Measurements from ENCODE around the gene BEND6. TPM values are rescaled to one million over a fixed set of nuclear protein-coding genes. Genes with fewer than 3 reads are reported as not detected.

Gene BEND6
- 7.9 and 8.3 TPM in 2 replicates for total RNA-seq (2012; rRNA removed)

- H3K36me3 ChIP-seq (ENCODE audit: insufficient read depth, low read length) = peaks cover 9% of the 10 kb centered on the region
- H3K4me1 ChIP-seq (ENCODE audit: control insufficient read depth, insufficient read depth, low read length) = peaks cover 44% of the 10 kb centered on the region
- no peaks in the 10 kb centered on the region for H3K9me3 ChIP-seq (replicated peaks; ENCODE audit: low read length)
- no peaks in the 10 kb centered on the region for H3K27me3 ChIP-seq (ENCODE audit: control insufficient read depth, insufficient read depth, low read length)
- peak within 1 kb of the TSS; percentile 93 for H3K4me2 ChIP-seq (ENCODE audit: low read length)
- H3K9ac ChIP-seq (ENCODE audit: low read depth, low read length) = peak within 1 kb of the TSS; percentile 84
- H3K4me3 ChIP-seq (ENCODE audit: low read length) = peak within 1 kb of the TSS; percentile 86
These were observed at the start of gene BEND6 for GRCh38 chr6:56954403-56955170. Gene BEND6 (plus strand): TSS chr6:56955107. CDS start chr6:56981811, 26,704 bp downstream.

- Histone ChIP-seq H3K4me1 (ENCODE audit: control insufficient read depth, insufficient read depth, low read length) (peaks cover 24% of the 10 kb centered on the region), H3K27me3 (ENCODE audit: control insufficient read depth, insufficient read depth, low read length) (no peaks in the 10 kb centered on the region), H3K4me3 (ENCODE audit: low read length) (no peak overlapping the region), H3K4me2 (ENCODE audit: low read length) (no peak overlapping the region), H3K9me3 (replicated peaks; ENCODE audit: low read length) (no peaks in the 10 kb centered on the region), H3K9ac (ENCODE audit: low read depth, low read length) (no peak overlapping the region), H3K36me3 (ENCODE audit: insufficient read depth, low read length) (no peaks in the 10 kb centered on the region)
These were observed 49.5 kb upstream of the BEND6 start for GRCh38 chr6:56905378-56905777.

- Histone ChIP-seq H3K4me1 (ENCODE audit: control insufficient read depth, insufficient read depth, low read length) (peaks cover 31% of the 10 kb centered on the region), H3K4me3 (ENCODE audit: low read length) (no peak overlapping the region), H3K36me3 (ENCODE audit: insufficient read depth, low read length) (no peaks in the 10 kb centered on the region), H3K9ac (ENCODE audit: low read depth, low read length) (no peak overlapping the region), H3K9me3 (replicated peaks; ENCODE audit: low read length) (no peaks in the 10 kb centered on the region), H3K27me3 (ENCODE audit: control insufficient read depth, insufficient read depth, low read length) (no peaks in the 10 kb centered on the region), H3K4me2 (ENCODE audit: low read length) (no peak overlapping the region)
These were observed 48.2 kb upstream of the BEND6 start for GRCh38 chr6:56906752-56907151.

GRCh38 chr6:56909115-56909907 is 45.6 kb upstream of the BEND6 start:
- Histone ChIP-seq H3K4me1 (ENCODE audit: control insufficient read depth, insufficient read depth, low read length) (peaks cover 32% of the 10 kb centered on the region), H3K9me3 (replicated peaks; ENCODE audit: low read length) (no peaks in the 10 kb centered on the region), H3K4me2 (ENCODE audit: low read length) (no peak overlapping the region), H3K36me3 (ENCODE audit: insufficient read depth, low read length) (no peaks in the 10 kb centered on the region), H3K4me3 (ENCODE audit: low read length) (no peak overlapping the region), H3K27me3 (ENCODE audit: control insufficient read depth, insufficient read depth, low read length) (no peaks in the 10 kb centered on the region), H3K9ac (ENCODE audit: low read depth, low read length) (no peak overlapping the region)

- Histone ChIP-seq H3K4me1 (ENCODE audit: control insufficient read depth, insufficient read depth, low read length) (peaks cover 28% of the 10 kb centered on the region), H3K9me3 (replicated peaks; ENCODE audit: low read length) (no peaks in the 10 kb centered on the region), H3K4me2 (ENCODE audit: low read length) (peak overlapping the region; percentile 7), H3K4me3 (ENCODE audit: low read length) (no peak overlapping the region), H3K36me3 (ENCODE audit: insufficient read depth, low read length) (no peaks in the 10 kb centered on the region), H3K27me3 (ENCODE audit: control insufficient read depth, insufficient read depth, low read length) (no peaks in the 10 kb centered on the region), H3K9ac (ENCODE audit: low read depth, low read length) (peak overlapping the region; percentile 20)
These were observed 43.1 kb upstream of the BEND6 start for GRCh38 chr6:56911847-56912246.

GRCh38 chr6:56913285-56914074 is 41.4 kb upstream of the BEND6 start:
- Histone ChIP-seq H3K4me1 (ENCODE audit: control insufficient read depth, insufficient read depth, low read length) (peaks cover 25% of the 10 kb centered on the region), H3K4me2 (ENCODE audit: low read length) (no peak overlapping the region), H3K9me3 (replicated peaks; ENCODE audit: low read length) (no peaks in the 10 kb centered on the region), H3K9ac (ENCODE audit: low read depth, low read length) (no peak overlapping the region), H3K36me3 (ENCODE audit: insufficient read depth, low read length) (no peaks in the 10 kb centered on the region), H3K4me3 (ENCODE audit: low read length) (no peak overlapping the region), H3K27me3 (ENCODE audit: control insufficient read depth, insufficient read depth, low read length) (no peaks in the 10 kb centered on the region)

- H3K4me3 ChIP-seq (ENCODE audit: low read length) = no peak overlapping the region
- no peaks in the 10 kb centered on the region for H3K9me3 ChIP-seq (replicated peaks; ENCODE audit: low read length)
- H3K9ac ChIP-seq (ENCODE audit: low read depth, low read length) = no peak overlapping the region
- H3K27me3 ChIP-seq (ENCODE audit: control insufficient read depth, insufficient read depth, low read length) = no peaks in the 10 kb centered on the region
- H3K36me3 ChIP-seq (ENCODE audit: insufficient read depth, low read length) = no peaks in the 10 kb centered on the region
- no peak overlapping the region for H3K4me2 ChIP-seq (ENCODE audit: low read length)
- peaks cover 20% of the 10 kb centered on the region for H3K4me1 ChIP-seq (ENCODE audit: control insufficient read depth, insufficient read depth, low read length)
These were observed 39.9 kb upstream of the BEND6 start for GRCh38 chr6:56914798-56915658.

- Histone ChIP-seq H3K9ac (ENCODE audit: low read depth, low read length) (no peak overlapping the region), H3K9me3 (replicated peaks; ENCODE audit: low read length) (no peaks in the 10 kb centered on the region), H3K4me1 (ENCODE audit: control insufficient read depth, insufficient read depth, low read length) (peaks cover 19% of the 10 kb centered on the region), H3K36me3 (ENCODE audit: insufficient read depth, low read length) (no peaks in the 10 kb centered on the region), H3K4me3 (ENCODE audit: low read length) (no peak overlapping the region), H3K4me2 (ENCODE audit: low read length) (no peak overlapping the region), H3K27me3 (ENCODE audit: control insufficient read depth, insufficient read depth, low read length) (no peaks in the 10 kb centered on the region)
These were observed 39.1 kb upstream of the BEND6 start for GRCh38 chr6:56915832-56916231.

GRCh38 chr6:56916849-56917551 is 37.9 kb upstream of the BEND6 start:
- Histone ChIP-seq H3K27me3 (ENCODE audit: control insufficient read depth, insufficient read depth, low read length) (no peaks in the 10 kb centered on the region), H3K9ac (ENCODE audit: low read depth, low read length) (no peak overlapping the region), H3K9me3 (replicated peaks; ENCODE audit: low read length) (no peaks in the 10 kb centered on the region), H3K36me3 (ENCODE audit: insufficient read depth, low read length) (no peaks in the 10 kb centered on the region), H3K4me3 (ENCODE audit: low read length) (no peak overlapping the region), H3K4me2 (ENCODE audit: low read length) (no peak overlapping the region), H3K4me1 (ENCODE audit: control insufficient read depth, insufficient read depth, low read length) (peaks cover 7% of the 10 kb centered on the region)

GRCh38 chr6:56922645-56923044 is 32.3 kb upstream of the BEND6 start:
- H3K9ac ChIP-seq (ENCODE audit: low read depth, low read length) = no peak overlapping the region
- no peaks in the 10 kb centered on the region for H3K36me3 ChIP-seq (ENCODE audit: insufficient read depth, low read length)
- H3K4me2 ChIP-seq (ENCODE audit: low read length) = no peak overlapping the region
- no peaks in the 10 kb centered on the region for H3K9me3 ChIP-seq (replicated peaks; ENCODE audit: low read length)
- H3K4me3 ChIP-seq (ENCODE audit: low read length) = no peak overlapping the region
- no peaks in the 10 kb centered on the region for H3K27me3 ChIP-seq (ENCODE audit: control insufficient read depth, insufficient read depth, low read length)
- H3K4me1 ChIP-seq (ENCODE audit: control insufficient read depth, insufficient read depth, low read length) = peaks cover 11% of the 10 kb centered on the region
